Mesothelial cell of epicardium (in vitro differentiated cells): ENCODE measurements around the gene RIN2. TPM values are rescaled to one million over a fixed set of nuclear protein-coding genes. Genes with fewer than 3 reads are reported as not detected.

ENCODE experiments used
- DNase-seq, 2 experiments: peaks; one replicate each; pipeline ENCODE4 v3.0.0; 2021; ENCODE audit warnings: low spot score in 2 of 2; ENCODE audit not compliant: unreplicated experiment in 2 of 2
- H3K27ac Mint-ChIP-seq: 2 replicates; pipeline ENCODE4 v1.8.0; 2021; ENCODE audit warnings: mixed read lengths
- H3K27me3 Mint-ChIP-seq: 2 replicates; pipeline ENCODE4 v1.8.0; 2021; ENCODE audit warnings: low read depth, mixed read lengths
- H3K36me3 Mint-ChIP-seq: 2 replicates; pipeline ENCODE4 v1.8.0; 2021; ENCODE audit warnings: mixed read lengths
- H3K4me1 Mint-ChIP-seq: 2 replicates; pipeline ENCODE4 v1.8.0; 2021; ENCODE audit warnings: mixed read lengths
- H3K4me3 Mint-ChIP-seq: 2 replicates; pipeline ENCODE4 v1.8.0; 2021; ENCODE audit warnings: mild to moderate bottlenecking, moderate library complexity, mixed read lengths
- H3K9me3 Mint-ChIP-seq: 2 replicates; pipeline ENCODE4 v1.8.0; 2021; ENCODE audit warnings: mixed read lengths
- CTCF ChIP-seq: fragments of 200-600 bp; sonication (generic); IDR thresholded peaks from one replicate; pipeline ENCODE4 v1.5.0; 2021; ENCODE audit warnings: antibody characterized with exemption; ENCODE audit not compliant: unreplicated experiment
- total RNA-seq: library from RNA; stranded (reverse); gene quantifications from 3 replicates; pipeline ENCODE4 v1.2.1, GENCODE V29; 2021

The RIN2 gene
- total RNA-seq, 1 donor from 2014 or later, result 59.4 TPM

GRCh38 chr20:19777981-19778380 is 19.9 kb downstream of the RIN2 start:
- no peaks in the 10 kb centered on the region for H3K9me3 Mint-ChIP-seq
- H3K4me1 Mint-ChIP-seq, result peaks cover 34% of the 10 kb centered on the region
- H3K27ac Mint-ChIP-seq, result peak overlapping the region; percentile 89
- TF ChIP-seq CTCF, result no peak
- H3K36me3 Mint-ChIP-seq, result peaks cover 5% of the 10 kb centered on the region
- H3K27me3 Mint-ChIP-seq, result no peaks in the 10 kb centered on the region
- no peak overlapping the region for H3K4me3 Mint-ChIP-seq
- no peak for DNase-seq

- no peaks in the 10 kb centered on the region for H3K27me3 Mint-ChIP-seq
- peak overlapping the region; percentile 89 for H3K27ac Mint-ChIP-seq
- H3K4me1 Mint-ChIP-seq, result peaks cover 34% of the 10 kb centered on the region
- DNase-seq, result no peak
- H3K36me3 Mint-ChIP-seq, result peaks cover 5% of the 10 kb centered on the region
- no peaks in the 10 kb centered on the region for H3K9me3 Mint-ChIP-seq
- TF ChIP-seq CTCF, result no peak
- H3K4me3 Mint-ChIP-seq, result no peak overlapping the region
These were observed 20.3 kb downstream of the RIN2 start for GRCh38 chr20:19778404-19778803.

GRCh38 chr20:19779634-19780033 is 21.6 kb downstream of the RIN2 start:
- Mint-ChIP-seq H3K27me3 (no peaks in the 10 kb centered on the region), H3K9me3 (no peaks in the 10 kb centered on the region), H3K27ac (no peak overlapping the region), H3K4me1 (peaks cover 44% of the 10 kb centered on the region), H3K4me3 (no peak overlapping the region), H3K36me3 (peaks cover 5% of the 10 kb centered on the region)
- no peak for TF ChIP-seq CTCF
- DNase-seq, result no peak

- H3K4me1 Mint-ChIP-seq, result peaks cover 50% of the 10 kb centered on the region
- no peak for TF ChIP-seq CTCF
- no peaks in the 10 kb centered on the region for H3K9me3 Mint-ChIP-seq
- no peak overlapping the region for H3K4me3 Mint-ChIP-seq
- no peaks in the 10 kb centered on the region for H3K27me3 Mint-ChIP-seq
- peaks cover 5% of the 10 kb centered on the region for H3K36me3 Mint-ChIP-seq
- DNase-seq, result no peak
- H3K27ac Mint-ChIP-seq, result no peak overlapping the region
These were observed 22.2 kb downstream of the RIN2 start for GRCh38 chr20:19780261-19780660.

- Mint-ChIP-seq H3K27me3 (no peaks in the 10 kb centered on the region), H3K27ac (no peak overlapping the region), H3K9me3 (no peaks in the 10 kb centered on the region), H3K36me3 (peaks cover 5% of the 10 kb centered on the region), H3K4me1 (peaks cover 59% of the 10 kb centered on the region), H3K4me3 (no peak overlapping the region)
- no peak for TF ChIP-seq CTCF
- no peak for DNase-seq
These were observed 23.2 kb downstream of the RIN2 start for GRCh38 chr20:19781235-19781634.

- Mint-ChIP-seq H3K4me1 (peaks cover 54% of the 10 kb centered on the region), H3K27ac (peak overlapping the region; percentile 91), H3K4me3 (no peak overlapping the region), H3K27me3 (no peaks in the 10 kb centered on the region), H3K9me3 (no peaks in the 10 kb centered on the region), H3K36me3 (peaks cover 5% of the 10 kb centered on the region)
- TF ChIP-seq CTCF, result no peak
- DNase-seq, result no peak
These were observed 24.6 kb downstream of the RIN2 start for GRCh38 chr20:19782669-19783068.
